ENCODE data around the gene RERE.
"Not testable (repeated sequence)": the region's sequence is repeated elsewhere in the genome, so short reads cannot be mapped to it uniquely, and the experiment has no call there.

The RERE gene

GRCh38 chr1:8698937-8699447 lies 118.4 kb downstream of the RERE start:
- Histone ChIP-seq H3K4me2 (ENCODE audit: low read depth, low read length, poor library complexity, severe bottlenecking) (no peak overlapping the region), H3K27ac (ENCODE audit: low read depth, low read length) (no peak overlapping the region), H3K9me3 (ENCODE audit: insufficient read depth, low read length) (no peaks in the 10 kb centered on the region), H3K27me3 (ENCODE audit: low read length) (no peaks in the 10 kb centered on the region), H2AFZ (ENCODE audit: low read depth, low read length, severe bottlenecking) (no peak overlapping the region), H3K9me2 (replicated peaks; ENCODE audit: insufficient read depth, low read length) (no peaks in the 10 kb centered on the region), H3K79me2 (ENCODE audit: insufficient read depth, low read length) (no peaks in the 10 kb centered on the region), H4K20me1 (ENCODE audit: low read depth, low read length) (peaks cover 20% of the 10 kb centered on the region; the same call in 1 of the 2 replicates), H3F3A (ENCODE audit: insufficient read depth) (0 out of 2 replicates have a peak, but pooled peaks cover 10% of the 10 kb centered on the region), H3K36me3 (ENCODE audit: low read length) (no peaks in the 10 kb centered on the region), H3K9ac (ENCODE audit: low read length) (no peak overlapping the region), H3K4me3 (ENCODE audit: insufficient read depth, low read length, poor library complexity, severe bottlenecking) (no peak overlapping the region)
- TF ChIP-seq EZH2phosphoT487 (conservative IDR thresholded peaks at IDR 0.05; ENCODE audit: low read length): no peak
- TF ChIP-seq CTCF (IDR thresholded peaks at IDR 0.05; ENCODE audit: insufficient read depth, low read length, poor library complexity, severe bottlenecking): no peak

- Histone ChIP-seq H3K9me3 (ENCODE audit: insufficient read depth, low read length) (no peaks in the 10 kb centered on the region), H3K4me2 (ENCODE audit: low read depth, low read length, poor library complexity, severe bottlenecking) (no peak overlapping the region), H3K79me2 (ENCODE audit: insufficient read depth, low read length) (no peaks in the 10 kb centered on the region)
These were observed 119.3 kb downstream of the RERE start for GRCh38 chr1:8698012-8698630.

GRCh38 chr1:8695442-8695841 lies 122.0 kb downstream of the RERE start:
- H3K27me3 ChIP-seq (ENCODE audit: low read length); H3K36me3 ChIP-seq (ENCODE audit: low read length); H3K79me2 ChIP-seq (ENCODE audit: insufficient read depth, low read length); H3K4me3 ChIP-seq (ENCODE audit: insufficient read depth, low read length, poor library complexity, severe bottlenecking); H3K9me3 ChIP-seq (ENCODE audit: insufficient read depth, low read length); H3K4me2 ChIP-seq (ENCODE audit: low read depth, low read length, poor library complexity, severe bottlenecking); H3F3A ChIP-seq (ENCODE audit: insufficient read depth); H3K9me2 ChIP-seq (replicated peaks; ENCODE audit: insufficient read depth, low read length); H3K27ac ChIP-seq (ENCODE audit: low read depth, low read length); H3K9ac ChIP-seq (ENCODE audit: low read length); H2AFZ ChIP-seq (ENCODE audit: low read depth, low read length, severe bottlenecking): not testable (repeated sequence)
- peaks cover 10% of the 10 kb centered on the region; the same call in 1 of the 2 replicates for H4K20me1 ChIP-seq (ENCODE audit: low read depth, low read length)

More at GRCh38 chr1:8698012-8698630, 119.3 kb downstream of the RERE start:
- no peak overlapping the region for H3K27ac ChIP-seq (ENCODE audit: low read depth, low read length)
- no peaks in the 10 kb centered on the region for H3K9me2 ChIP-seq (replicated peaks; ENCODE audit: insufficient read depth, low read length)
- no peak for TF ChIP-seq EZH2phosphoT487 (conservative IDR thresholded peaks at IDR 0.05; ENCODE audit: low read length)
- no peak for TF ChIP-seq CTCF (IDR thresholded peaks at IDR 0.05; ENCODE audit: insufficient read depth, low read length, poor library complexity, severe bottlenecking)
- H3F3A ChIP-seq (ENCODE audit: insufficient read depth): 0 out of 2 replicates have a peak, but pooled peaks cover 10% of the 10 kb centered on the region
- H3K9ac ChIP-seq (ENCODE audit: low read length): no peak overlapping the region
- H3K4me3 ChIP-seq (ENCODE audit: insufficient read depth, low read length, poor library complexity, severe bottlenecking): no peak overlapping the region
- H2AFZ ChIP-seq (ENCODE audit: low read depth, low read length, severe bottlenecking): no peak overlapping the region
- H3K27me3 ChIP-seq (ENCODE audit: low read length): no peaks in the 10 kb centered on the region
- H3K36me3 ChIP-seq (ENCODE audit: low read length): no peaks in the 10 kb centered on the region
- H4K20me1 ChIP-seq (ENCODE audit: low read depth, low read length): peaks cover 16% of the 10 kb centered on the region; the same call in 1 of the 2 replicates

GRCh38 chr1:8693107-8693506 lies 124.3 kb downstream of the RERE start:
- Histone ChIP-seq H3K4me2 (ENCODE audit: low read depth, low read length, poor library complexity, severe bottlenecking) (no peak overlapping the region), H3K9me2 (replicated peaks; ENCODE audit: insufficient read depth, low read length) (no peaks in the 10 kb centered on the region), H3K9ac (ENCODE audit: low read length) (no peak overlapping the region), H3K4me3 (ENCODE audit: insufficient read depth, low read length, poor library complexity, severe bottlenecking) (no peak overlapping the region), H2AFZ (ENCODE audit: low read depth, low read length, severe bottlenecking) (no peak overlapping the region), H4K20me1 (ENCODE audit: low read depth, low read length) (0 out of 2 replicates have a peak, but pooled peaks cover 3% of the 10 kb centered on the region), H3K27me3 (ENCODE audit: low read length) (no peaks in the 10 kb centered on the region), H3K27ac (ENCODE audit: low read depth, low read length) (no peak overlapping the region), H3K9me3 (ENCODE audit: insufficient read depth, low read length) (no peaks in the 10 kb centered on the region), H3K79me2 (ENCODE audit: insufficient read depth, low read length) (no peaks in the 10 kb centered on the region), H3F3A (ENCODE audit: insufficient read depth) (no peaks in the 10 kb centered on the region), H3K36me3 (ENCODE audit: low read length) (no peaks in the 10 kb centered on the region)
- no peak for TF ChIP-seq CTCF (IDR thresholded peaks at IDR 0.05; ENCODE audit: insufficient read depth, low read length, poor library complexity, severe bottlenecking)

Measured in SU-DHL-6 (cell line).